GM12873 (cell line): Measurements from ENCODE around the gene SVOPL.

Experiments used
- TF ChIP-seq, protein P1 (sequence below): IDR thresholded peaks from 2 replicates; pipeline ENCODE4 v1.5.1; 2012; ENCODE audit warnings: low read depth, mild to moderate bottlenecking, moderate library complexity, low read length, control low read depth; ENCODE audit not compliant: insufficient read depth; ENCODE audit errors: missing control alignments

The SVOPL gene

DNA sequence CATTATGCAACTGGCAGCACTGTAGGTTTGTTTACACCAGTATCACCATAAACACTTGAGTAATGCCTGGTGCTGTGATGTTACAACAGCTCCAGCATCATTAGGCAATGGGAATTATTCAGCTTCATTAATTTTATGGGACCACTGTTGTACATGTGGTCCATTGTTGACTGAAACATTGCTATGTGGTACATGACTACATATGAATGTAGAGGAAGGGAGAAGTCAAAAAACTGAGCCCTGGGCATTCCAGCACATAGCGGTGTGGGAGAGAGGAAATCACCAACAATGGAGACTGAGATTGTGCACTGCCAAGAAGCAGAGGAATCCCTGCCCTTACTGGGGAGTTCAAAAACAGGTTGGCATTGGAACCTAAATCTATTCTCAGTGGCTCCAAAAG, 152.1 kb downstream of the SVOPL start:
- TF ChIP-seq, protein P1, sequence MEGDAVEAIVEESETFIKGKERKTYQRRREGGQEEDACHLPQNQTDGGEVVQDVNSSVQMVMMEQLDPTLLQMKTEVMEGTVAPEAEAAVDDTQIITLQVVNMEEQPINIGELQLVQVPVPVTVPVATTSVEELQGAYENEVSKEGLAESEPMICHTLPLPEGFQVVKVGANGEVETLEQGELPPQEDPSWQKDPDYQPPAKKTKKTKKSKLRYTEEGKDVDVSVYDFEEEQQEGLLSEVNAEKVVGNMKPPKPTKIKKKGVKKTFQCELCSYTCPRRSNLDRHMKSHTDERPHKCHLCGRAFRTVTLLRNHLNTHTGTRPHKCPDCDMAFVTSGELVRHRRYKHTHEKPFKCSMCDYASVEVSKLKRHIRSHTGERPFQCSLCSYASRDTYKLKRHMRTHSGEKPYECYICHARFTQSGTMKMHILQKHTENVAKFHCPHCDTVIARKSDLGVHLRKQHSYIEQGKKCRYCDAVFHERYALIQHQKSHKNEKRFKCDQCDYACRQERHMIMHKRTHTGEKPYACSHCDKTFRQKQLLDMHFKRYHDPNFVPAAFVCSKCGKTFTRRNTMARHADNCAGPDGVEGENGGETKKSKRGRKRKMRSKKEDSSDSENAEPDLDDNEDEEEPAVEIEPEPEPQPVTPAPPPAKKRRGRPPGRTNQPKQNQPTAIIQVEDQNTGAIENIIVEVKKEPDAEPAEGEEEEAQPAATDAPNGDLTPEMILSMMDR = no peak

DNA sequence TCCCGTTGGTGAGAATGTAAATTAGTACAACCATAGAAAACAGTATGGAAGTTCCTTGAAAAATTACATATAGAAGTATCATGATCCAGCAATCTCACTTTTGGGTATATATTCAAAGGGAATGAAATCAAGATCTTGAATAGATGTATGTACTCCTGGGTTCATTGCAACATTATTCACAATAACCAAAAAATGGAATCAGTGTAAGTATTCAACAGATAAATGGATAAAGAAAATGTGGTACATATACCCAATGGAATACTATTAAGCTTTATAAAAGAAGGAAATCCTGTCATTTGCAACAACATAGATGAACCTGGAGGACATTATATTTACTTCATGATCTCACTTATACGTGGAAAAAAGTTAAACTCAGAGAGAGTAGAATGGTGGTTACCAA, 154.3 kb downstream of the SVOPL start:
- TF ChIP-seq, protein P1 = no peak

DNA sequence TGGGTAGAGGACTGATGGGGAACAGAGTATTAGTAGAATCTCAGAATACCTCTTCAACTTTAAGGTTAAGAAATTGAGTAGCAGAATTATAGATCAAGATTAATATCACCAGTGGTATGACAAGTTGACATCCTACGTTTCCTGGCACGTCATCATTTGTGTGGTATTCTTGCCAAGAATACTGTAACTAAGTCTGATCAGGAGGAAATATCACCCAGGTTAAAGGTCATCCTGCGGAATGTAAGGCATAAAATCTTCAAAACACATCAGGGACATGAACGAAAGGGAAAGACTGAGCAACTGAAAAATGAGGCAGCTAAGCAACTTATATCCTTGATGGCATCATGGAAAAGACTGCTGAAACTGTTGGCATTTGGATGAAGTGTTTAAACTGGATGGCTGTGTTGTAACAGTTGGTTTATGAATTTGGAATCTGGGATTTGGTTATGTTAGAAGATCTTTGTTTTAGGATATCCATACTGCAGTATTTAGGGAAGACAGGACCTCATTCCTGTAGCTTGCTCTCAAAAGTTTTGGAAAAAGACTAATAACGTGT, 155.0 kb downstream of the SVOPL start:
- TF ChIP-seq, protein P1 = no peak

DNA sequence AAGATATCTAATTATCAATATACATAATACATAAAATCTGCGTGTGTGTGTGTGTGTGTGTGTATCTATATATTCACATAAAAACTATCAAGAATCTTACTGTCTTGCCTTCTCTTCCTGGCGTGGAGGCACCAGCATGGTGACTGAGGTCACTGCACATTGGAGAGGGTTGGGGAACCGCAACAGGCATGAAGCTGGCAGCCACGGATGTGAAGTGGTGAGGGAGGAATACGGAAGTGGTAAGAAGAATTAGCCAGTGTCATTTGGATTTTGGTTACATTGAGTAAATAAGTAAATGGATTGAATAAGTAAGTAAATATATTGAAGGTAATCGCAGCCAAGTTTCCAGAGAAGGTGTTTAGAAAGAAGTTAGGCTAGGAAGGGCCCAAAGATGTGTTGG, 156.0 kb downstream of the SVOPL start:
- TF ChIP-seq, protein P1 = no peak
